22Rv1 (cell line): Measurements from ENCODE around the gene HDHD3.

Source experiments
- ZFX ChIP-seq: fragments of 450-650 bp; IDR thresholded peaks from 2 replicates; pipeline ENCODE4 v1.6.1; 2017; ENCODE audit warnings: antibody characterized with exemption, borderline replicate concordance
- TF ChIP-seq, protein P1 (sequence below): fragments of 450-650 bp; IDR thresholded peaks from 2 replicates; pipeline ENCODE4 v1.5.1; 2017; ENCODE audit warnings: mild to moderate bottlenecking

DNA sequence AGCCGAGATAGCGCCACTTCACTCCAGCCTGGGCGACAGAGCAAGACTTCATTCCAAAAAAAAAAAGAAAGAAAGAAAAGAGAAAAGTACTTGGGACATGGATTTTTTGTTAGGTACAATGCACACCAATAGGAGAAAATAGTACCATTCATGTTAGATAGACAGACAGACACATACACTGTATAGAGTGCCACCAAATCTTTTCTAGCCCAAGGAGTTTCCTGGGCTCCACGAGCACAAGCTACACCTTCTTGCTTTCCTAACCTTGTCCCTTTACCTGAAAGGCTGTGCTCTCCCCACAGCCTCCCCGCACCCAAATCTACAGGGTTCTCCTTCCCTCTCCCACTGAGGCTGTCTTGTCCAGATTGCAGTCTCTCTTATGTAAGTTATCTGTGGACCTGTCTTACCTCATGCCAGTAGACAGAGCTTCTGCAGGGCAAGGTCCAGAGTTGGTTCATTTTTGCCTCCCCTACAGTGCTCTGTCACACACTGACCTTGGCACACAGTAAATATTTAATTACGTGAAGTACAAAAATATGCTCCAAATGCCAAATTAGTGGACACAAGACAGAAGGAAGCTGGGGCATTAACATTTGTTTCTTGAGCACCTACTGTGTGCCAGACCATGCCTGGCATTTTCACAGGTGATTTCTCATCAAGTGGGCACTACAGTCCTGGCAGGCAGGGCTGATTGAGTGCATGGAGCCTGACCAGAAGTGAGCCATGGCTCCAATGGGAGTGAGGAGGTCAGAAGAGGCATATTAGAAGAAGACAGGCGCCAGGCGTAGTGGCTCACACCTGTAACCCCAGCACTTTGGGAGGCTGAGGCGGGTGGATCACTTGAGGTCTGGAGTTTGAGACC is 18.4 kb upstream of the HDHD3 start:
- TF ChIP-seq, protein P1, sequence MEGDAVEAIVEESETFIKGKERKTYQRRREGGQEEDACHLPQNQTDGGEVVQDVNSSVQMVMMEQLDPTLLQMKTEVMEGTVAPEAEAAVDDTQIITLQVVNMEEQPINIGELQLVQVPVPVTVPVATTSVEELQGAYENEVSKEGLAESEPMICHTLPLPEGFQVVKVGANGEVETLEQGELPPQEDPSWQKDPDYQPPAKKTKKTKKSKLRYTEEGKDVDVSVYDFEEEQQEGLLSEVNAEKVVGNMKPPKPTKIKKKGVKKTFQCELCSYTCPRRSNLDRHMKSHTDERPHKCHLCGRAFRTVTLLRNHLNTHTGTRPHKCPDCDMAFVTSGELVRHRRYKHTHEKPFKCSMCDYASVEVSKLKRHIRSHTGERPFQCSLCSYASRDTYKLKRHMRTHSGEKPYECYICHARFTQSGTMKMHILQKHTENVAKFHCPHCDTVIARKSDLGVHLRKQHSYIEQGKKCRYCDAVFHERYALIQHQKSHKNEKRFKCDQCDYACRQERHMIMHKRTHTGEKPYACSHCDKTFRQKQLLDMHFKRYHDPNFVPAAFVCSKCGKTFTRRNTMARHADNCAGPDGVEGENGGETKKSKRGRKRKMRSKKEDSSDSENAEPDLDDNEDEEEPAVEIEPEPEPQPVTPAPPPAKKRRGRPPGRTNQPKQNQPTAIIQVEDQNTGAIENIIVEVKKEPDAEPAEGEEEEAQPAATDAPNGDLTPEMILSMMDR, result no peak
- no peak for TF ChIP-seq ZFX
